ENCODE data around the gene GRIN2C.

GRIN2C gene

GRCh38 chr17:74863420-74864296, 4.0 kb upstream of the GRIN2C start:
- no peak for DNase-seq

DNA sequence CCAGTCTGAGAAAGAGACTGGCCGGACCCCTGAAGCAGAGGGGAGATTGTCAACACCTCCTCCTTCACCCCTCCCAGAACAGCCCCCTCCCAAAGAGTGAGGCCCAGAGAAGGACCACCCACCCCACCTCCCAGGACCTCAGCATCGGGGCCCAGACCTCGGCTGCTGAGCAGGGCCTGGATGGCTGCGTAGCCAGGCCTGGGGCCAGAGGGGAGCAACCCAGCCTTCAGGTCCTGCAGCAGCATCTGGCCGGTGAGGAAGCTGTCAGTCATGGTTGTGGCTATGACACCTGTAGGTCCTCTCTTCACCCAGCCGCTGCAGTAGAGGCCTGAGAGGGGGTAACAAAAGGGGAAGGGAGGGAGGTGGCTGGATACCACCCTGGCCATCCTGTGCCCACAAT, 3.2 kb upstream of the GRIN2C start:
- DNase-seq = no peak

- DNase-seq = peak; percentile 87
Measured at GRCh38 chr17:74862108-74862901, 2.6 kb upstream of the GRIN2C start.

- no peak for DNase-seq
Measured at GRCh38 chr17:74861662-74862107, 2.0 kb upstream of the GRIN2C start.

GRCh38 chr17:74860872-74861661, 1.4 kb upstream of the GRIN2C start:
- no peak for DNase-seq

DNA sequence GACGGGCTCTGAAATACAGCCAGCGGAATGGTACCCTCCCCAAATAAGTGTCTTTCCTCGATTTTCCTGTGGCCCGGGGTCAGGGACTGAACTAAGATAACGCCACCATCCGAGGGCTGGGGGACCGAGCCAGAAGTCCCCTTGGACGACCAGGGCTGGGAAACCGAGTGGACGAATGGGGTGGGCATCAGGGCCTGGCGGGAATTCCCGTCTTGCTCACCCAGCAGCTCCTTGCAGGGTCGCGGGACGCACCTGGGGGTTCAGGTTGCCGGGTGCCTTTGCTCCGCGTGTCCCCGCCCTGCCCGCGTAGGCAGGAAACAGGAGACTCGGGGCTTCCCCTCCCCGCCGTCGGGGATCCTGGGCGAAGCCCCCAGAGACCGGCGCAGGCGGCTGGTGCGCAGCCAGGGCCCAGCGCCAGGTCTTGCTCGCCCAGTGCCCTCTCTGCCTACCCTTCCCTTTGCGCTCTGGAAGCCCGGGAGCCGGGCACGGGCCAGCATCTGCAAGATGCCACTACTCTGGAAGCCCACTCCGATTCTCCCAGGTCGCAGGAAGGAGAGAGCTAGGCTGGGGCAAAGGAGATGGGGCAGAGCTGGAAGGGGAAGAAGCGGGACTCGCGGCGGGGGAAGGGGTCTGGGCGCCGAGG, 665 bp upstream of the GRIN2C start:
- peak; percentile 63 for DNase-seq

DNA sequence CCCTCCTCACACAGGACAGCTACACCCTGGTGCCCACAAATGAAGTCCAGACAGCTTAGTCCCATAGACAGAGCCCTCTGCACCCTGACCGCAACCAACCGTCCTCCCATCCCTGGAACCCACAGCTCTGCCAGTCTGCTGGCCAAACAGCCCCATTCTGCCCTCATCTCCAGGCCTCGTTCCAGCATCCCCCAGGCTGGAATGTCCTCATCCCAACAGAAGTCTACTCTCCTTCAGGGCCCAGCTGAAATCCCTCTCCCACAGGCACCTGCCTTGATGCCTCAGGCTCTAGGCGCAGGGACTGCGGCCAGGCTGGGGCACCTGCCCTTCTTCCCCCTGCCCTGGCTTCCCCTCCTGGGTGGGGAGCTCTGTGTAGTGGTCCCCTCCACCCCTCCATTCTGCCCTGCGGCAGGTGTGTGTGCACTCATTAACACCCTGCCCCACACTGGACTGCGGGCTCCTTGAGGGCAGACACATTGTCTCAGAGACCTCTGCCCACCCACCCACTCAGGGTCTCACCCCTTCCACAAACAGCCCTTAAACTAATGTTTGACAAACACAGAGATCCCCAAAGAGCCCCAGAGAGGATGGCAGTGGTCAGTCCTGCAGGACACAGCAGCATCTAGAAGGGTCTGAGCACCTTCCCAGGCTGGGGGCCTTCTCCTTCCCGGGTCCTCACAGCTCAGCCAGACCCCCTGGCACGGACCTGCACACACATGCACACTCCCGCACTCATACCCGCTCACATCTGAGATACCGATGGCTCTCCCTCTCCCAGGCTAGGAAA, 820 bp downstream of the GRIN2C start:
- DNase-seq = peak; percentile 5

DNA sequence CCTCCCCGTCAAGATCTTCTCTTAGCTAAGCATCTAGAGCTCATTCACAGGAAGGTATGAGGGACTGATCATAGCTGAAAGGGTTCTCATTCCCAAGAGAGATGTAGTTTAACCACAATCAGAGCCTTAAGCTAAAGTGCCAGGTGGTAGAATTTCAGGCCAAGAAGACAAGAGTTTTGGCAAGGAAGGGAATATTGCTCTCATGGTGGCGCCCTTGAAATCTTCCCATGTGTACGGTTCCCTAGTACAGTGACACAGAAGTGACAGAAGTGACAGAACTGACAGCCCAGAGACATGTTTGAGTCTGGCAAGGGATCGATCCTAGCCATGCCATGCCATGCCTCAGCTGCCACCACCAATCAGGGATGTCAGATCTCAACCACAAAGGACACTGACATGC, 2.5 kb downstream of the GRIN2C start:
- no peak for DNase-seq

GRCh38 chr17:74856112-74856511, 3.6 kb downstream of the GRIN2C start:
- no peak for DNase-seq

GRCh38 chr17:74855323-74855722, 4.4 kb downstream of the GRIN2C start:
- DNase-seq = no peak

DNA sequence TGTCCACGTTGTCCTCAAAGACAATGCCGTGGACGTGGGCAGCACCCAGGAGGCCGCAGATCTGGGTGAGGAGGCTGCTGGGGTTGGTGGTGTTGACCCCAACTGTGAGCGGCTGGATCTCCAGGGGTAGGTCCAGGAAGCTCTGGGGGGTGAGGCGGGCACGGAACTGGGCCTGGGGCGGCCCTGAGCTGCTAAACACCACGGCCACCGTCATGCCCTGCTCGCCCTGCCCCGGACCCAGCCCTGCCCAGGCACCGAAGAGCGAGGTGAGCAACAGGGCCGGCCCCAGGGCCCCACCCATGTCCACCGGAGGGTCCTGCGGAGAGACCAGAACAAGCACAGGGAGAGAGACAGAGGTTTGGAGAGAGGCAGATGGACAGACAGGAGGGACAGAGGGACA, 4.9 kb downstream of the GRIN2C start:
- no peak for DNase-seq

DNA sequence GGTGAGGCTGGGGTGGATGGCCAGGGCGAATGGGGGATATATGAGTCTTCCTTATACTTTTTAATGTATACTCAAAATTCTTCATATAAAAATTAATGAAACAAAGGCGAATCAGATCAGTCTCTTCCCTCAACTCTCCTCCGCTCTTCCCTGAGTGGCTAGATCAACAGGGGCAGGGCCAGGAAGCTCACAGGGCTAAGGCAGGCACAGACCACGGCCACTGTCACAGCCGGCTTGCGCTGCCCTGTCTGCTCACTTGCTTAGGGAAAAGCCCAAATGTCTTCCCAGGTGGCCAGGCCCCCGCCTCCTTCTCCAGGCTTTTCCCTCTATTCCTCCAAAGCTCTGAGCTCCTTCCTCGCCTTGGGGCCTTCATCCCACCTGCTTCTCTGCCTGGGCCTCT, 6.0 kb downstream of the GRIN2C start:
- peak; percentile 5 for DNase-seq

- no peak for DNase-seq
Measured at GRCh38 chr17:74853048-74853397, 6.7 kb downstream of the GRIN2C start.

- DNase-seq = peak; percentile 66
Measured at GRCh38 chr17:74852237-74853047, 7.2 kb downstream of the GRIN2C start.

GRCh38 chr17:74851612-74852236, 8.0 kb downstream of the GRIN2C start:
- no peak for DNase-seq

GRCh38 chr17:74850914-74851313, 8.8 kb downstream of the GRIN2C start:
- no peak for DNase-seq

- no peak for DNase-seq
Measured at GRCh38 chr17:74850310-74850709, 9.4 kb downstream of the GRIN2C start.

GRCh38 chr17:74848656-74849399, 10.9 kb downstream of the GRIN2C start:
- no peak for DNase-seq

GRCh38 chr17:74846621-74847020, 13.1 kb downstream of the GRIN2C start:
- DNase-seq = no peak

GRCh38 chr17:74843352-74843627, 16.4 kb downstream of the GRIN2C start:
- DNase-seq = peak; percentile 21
